ENCODE data around the gene JAK1.

Gene JAK1

GRCh38 chr1:64873576-64873975 is 92.8 kb downstream of the JAK1 start:
- Histone ChIP-seq H3K27me3 (ENCODE audit: control insufficient read depth, insufficient read depth, low read length) (no peaks in the 10 kb centered on the region), H3K4me1 (ENCODE audit: control insufficient read depth, low read depth, low read length) (peaks cover 4% of the 10 kb centered on the region), H3K27ac (ENCODE audit: low read length) (no peak overlapping the region), H3K9ac (ENCODE audit: low read length) (no peak overlapping the region), H3K36me3 (ENCODE audit: control insufficient read depth, low read depth, low read length) (no peaks in the 10 kb centered on the region), H3K9me3 (ENCODE audit: control insufficient read depth, low read depth, low read length) (no peaks in the 10 kb centered on the region), H3K4me3 (ENCODE audit: low read length) (no peak overlapping the region)

GRCh38 chr1:64872067-64872466 is 94.3 kb downstream of the JAK1 start:
- Histone ChIP-seq H3K27ac (ENCODE audit: low read length) (no peak overlapping the region), H3K36me3 (ENCODE audit: control insufficient read depth, low read depth, low read length) (no peaks in the 10 kb centered on the region), H3K4me3 (ENCODE audit: low read length) (no peak overlapping the region), H3K9ac (ENCODE audit: low read length) (no peak overlapping the region), H3K9me3 (ENCODE audit: control insufficient read depth, low read depth, low read length) (no peaks in the 10 kb centered on the region), H3K4me1 (ENCODE audit: control insufficient read depth, low read depth, low read length) (no peaks in the 10 kb centered on the region), H3K27me3 (ENCODE audit: control insufficient read depth, insufficient read depth, low read length) (no peaks in the 10 kb centered on the region)

- Histone ChIP-seq H3K4me3 (ENCODE audit: low read length) (no peak overlapping the region), H3K9ac (ENCODE audit: low read length) (no peak overlapping the region), H3K9me3 (ENCODE audit: control insufficient read depth, low read depth, low read length) (no peaks in the 10 kb centered on the region), H3K27ac (ENCODE audit: low read length) (no peak overlapping the region), H3K27me3 (ENCODE audit: control insufficient read depth, insufficient read depth, low read length) (no peaks in the 10 kb centered on the region), H3K4me1 (ENCODE audit: control insufficient read depth, low read depth, low read length) (no peaks in the 10 kb centered on the region), H3K36me3 (ENCODE audit: control insufficient read depth, low read depth, low read length) (peaks cover 4% of the 10 kb centered on the region)
Observed at GRCh38 chr1:64871256-64871655, 95.1 kb downstream of the JAK1 start.

- Histone ChIP-seq H3K27me3 (ENCODE audit: control insufficient read depth, insufficient read depth, low read length) (no peaks in the 10 kb centered on the region), H3K4me1 (ENCODE audit: control insufficient read depth, low read depth, low read length) (no peaks in the 10 kb centered on the region), H3K9me3 (ENCODE audit: control insufficient read depth, low read depth, low read length) (no peaks in the 10 kb centered on the region), H3K36me3 (ENCODE audit: control insufficient read depth, low read depth, low read length) (peaks cover 4% of the 10 kb centered on the region), H3K4me3 (ENCODE audit: low read length) (no peak overlapping the region), H3K9ac (ENCODE audit: low read length) (no peak overlapping the region), H3K27ac (ENCODE audit: low read length) (no peak overlapping the region)
Observed at GRCh38 chr1:64867266-64867665, 99.1 kb downstream of the JAK1 start.

- Histone ChIP-seq H3K9me3 (ENCODE audit: control insufficient read depth, low read depth, low read length) (no peaks in the 10 kb centered on the region), H3K36me3 (ENCODE audit: control insufficient read depth, low read depth, low read length) (peaks cover 4% of the 10 kb centered on the region), H3K4me1 (ENCODE audit: control insufficient read depth, low read depth, low read length) (no peaks in the 10 kb centered on the region), H3K27ac (ENCODE audit: low read length) (no peak overlapping the region), H3K27me3 (ENCODE audit: control insufficient read depth, insufficient read depth, low read length) (no peaks in the 10 kb centered on the region), H3K9ac (ENCODE audit: low read length) (no peak overlapping the region), H3K4me3 (ENCODE audit: low read length) (no peak overlapping the region)
Observed at GRCh38 chr1:64866689-64867088, 99.7 kb downstream of the JAK1 start.

- H3K36me3 ChIP-seq (ENCODE audit: control insufficient read depth, low read depth, low read length): peaks cover 4% of the 10 kb centered on the region
- no peaks in the 10 kb centered on the region for H3K9me3 ChIP-seq (ENCODE audit: control insufficient read depth, low read depth, low read length)
- no peak overlapping the region for H3K4me3 ChIP-seq (ENCODE audit: low read length)
- no peak overlapping the region for H3K27ac ChIP-seq (ENCODE audit: low read length)
- H3K4me1 ChIP-seq (ENCODE audit: control insufficient read depth, low read depth, low read length): no peaks in the 10 kb centered on the region
- H3K27me3 ChIP-seq (ENCODE audit: control insufficient read depth, insufficient read depth, low read length): no peaks in the 10 kb centered on the region
- no peak overlapping the region for H3K9ac ChIP-seq (ENCODE audit: low read length)
Observed at GRCh38 chr1:64865105-64865757, 101.1 kb downstream of the JAK1 start.

GRCh38 chr1:64864018-64864940 is 102.1 kb downstream of the JAK1 start:
- Histone ChIP-seq H3K9ac (ENCODE audit: low read length) (no peak overlapping the region), H3K36me3 (ENCODE audit: control insufficient read depth, low read depth, low read length) (peaks cover 4% of the 10 kb centered on the region)

GRCh38 chr1:64861611-64862010 is 104.7 kb downstream of the JAK1 start:
- Histone ChIP-seq H3K9ac (ENCODE audit: low read length) (no peak overlapping the region), H3K27ac (ENCODE audit: low read length) (no peak overlapping the region)

More at GRCh38 chr1:64864018-64864940, 102.1 kb downstream of the JAK1 start:
- Histone ChIP-seq H3K9me3 (ENCODE audit: control insufficient read depth, low read depth, low read length) (no peaks in the 10 kb centered on the region), H3K27ac (ENCODE audit: low read length) (no peak overlapping the region), H3K27me3 (ENCODE audit: control insufficient read depth, insufficient read depth, low read length) (no peaks in the 10 kb centered on the region), H3K4me3 (ENCODE audit: low read length) (no peak overlapping the region), H3K4me1 (ENCODE audit: control insufficient read depth, low read depth, low read length) (no peaks in the 10 kb centered on the region)

GRCh38 chr1:64857347-64857746 is 109.0 kb downstream of the JAK1 start:
- H3K4me3 ChIP-seq (ENCODE audit: low read length): no peak overlapping the region
- no peak overlapping the region for H3K9ac ChIP-seq (ENCODE audit: low read length)
- no peaks in the 10 kb centered on the region for H3K9me3 ChIP-seq (ENCODE audit: control insufficient read depth, low read depth, low read length)
- H3K4me1 ChIP-seq (ENCODE audit: control insufficient read depth, low read depth, low read length): no peaks in the 10 kb centered on the region
- H3K36me3 ChIP-seq (ENCODE audit: control insufficient read depth, low read depth, low read length): peaks cover 4% of the 10 kb centered on the region
- H3K27ac ChIP-seq (ENCODE audit: low read length): no peak overlapping the region
- H3K27me3 ChIP-seq (ENCODE audit: control insufficient read depth, insufficient read depth, low read length): no peaks in the 10 kb centered on the region

More at GRCh38 chr1:64861611-64862010, 104.7 kb downstream of the JAK1 start:
- no peaks in the 10 kb centered on the region for H3K27me3 ChIP-seq (ENCODE audit: control insufficient read depth, insufficient read depth, low read length)
- no peaks in the 10 kb centered on the region for H3K4me1 ChIP-seq (ENCODE audit: control insufficient read depth, low read depth, low read length)
- no peak overlapping the region for H3K4me3 ChIP-seq (ENCODE audit: low read length)
- peaks cover 1% of the 10 kb centered on the region for H3K36me3 ChIP-seq (ENCODE audit: control insufficient read depth, low read depth, low read length)
- no peaks in the 10 kb centered on the region for H3K9me3 ChIP-seq (ENCODE audit: control insufficient read depth, low read depth, low read length)

GRCh38 chr1:64856553-64856952 is 109.8 kb downstream of the JAK1 start:
- no peaks in the 10 kb centered on the region for H3K9me3 ChIP-seq (ENCODE audit: control insufficient read depth, low read depth, low read length)
- no peak overlapping the region for H3K4me3 ChIP-seq (ENCODE audit: low read length)
- peaks cover 4% of the 10 kb centered on the region for H3K36me3 ChIP-seq (ENCODE audit: control insufficient read depth, low read depth, low read length)

GRCh38 chr1:64855557-64855956 is 110.8 kb downstream of the JAK1 start:
- Histone ChIP-seq H3K36me3 (ENCODE audit: control insufficient read depth, low read depth, low read length) (peaks cover 4% of the 10 kb centered on the region), H3K9me3 (ENCODE audit: control insufficient read depth, low read depth, low read length) (no peaks in the 10 kb centered on the region), H3K27ac (ENCODE audit: low read length) (no peak overlapping the region)

More at GRCh38 chr1:64856553-64856952, 109.8 kb downstream of the JAK1 start:
- no peak overlapping the region for H3K27ac ChIP-seq (ENCODE audit: low read length)
- no peaks in the 10 kb centered on the region for H3K4me1 ChIP-seq (ENCODE audit: control insufficient read depth, low read depth, low read length)
- no peak overlapping the region for H3K9ac ChIP-seq (ENCODE audit: low read length)
- no peaks in the 10 kb centered on the region for H3K27me3 ChIP-seq (ENCODE audit: control insufficient read depth, insufficient read depth, low read length)

More at GRCh38 chr1:64855557-64855956, 110.8 kb downstream of the JAK1 start:
- Histone ChIP-seq H3K9ac (ENCODE audit: low read length) (no peak overlapping the region), H3K27me3 (ENCODE audit: control insufficient read depth, insufficient read depth, low read length) (no peaks in the 10 kb centered on the region), H3K4me1 (ENCODE audit: control insufficient read depth, low read depth, low read length) (no peaks in the 10 kb centered on the region), H3K4me3 (ENCODE audit: low read length) (no peak overlapping the region)
